ENCODE results near the gene FOXC2.

- TF ChIP-seq CTCF (IDR thresholded peaks at IDR 0.05) = no peak
- no peak for TF ChIP-seq ZFX (IDR thresholded peaks at IDR 0.05; ENCODE audit: borderline replicate concordance)
Measured at GRCh38 chr16:86575095-86575685, 8.6 kb downstream of the FOXC2 start.
